ENCODE measurements around the gene GPC5.

DNA sequence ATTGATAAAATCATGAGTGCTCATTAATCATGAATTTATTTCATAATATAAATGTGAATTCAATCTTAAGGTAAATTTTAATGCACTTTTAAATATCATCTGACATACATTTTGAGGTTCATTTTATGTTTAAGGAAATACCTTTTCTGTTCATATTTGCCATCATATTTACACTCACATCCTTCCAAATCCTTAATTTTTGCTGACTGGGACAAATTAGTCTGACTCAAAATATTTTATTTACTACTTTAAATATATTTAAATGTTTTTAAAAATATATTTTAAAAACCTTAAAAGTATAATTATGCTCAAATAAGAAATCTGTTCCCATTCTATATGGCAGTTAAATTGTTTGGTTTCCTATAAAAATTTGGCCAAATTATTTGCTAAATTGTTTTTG is 438.1 kb downstream of the GPC5 start:
- no peak for TF ChIP-seq ZNF274 (IDR thresholded peaks at IDR 0.05; ENCODE audit: low read depth, low read length)
- no peak for TF ChIP-seq YY1 (IDR thresholded peaks at IDR 0.05; ENCODE audit: insufficient read depth, insufficient read length)
- TF ChIP-seq SUZ12 (IDR thresholded peaks at IDR 0.05; ENCODE audit: extremely low read depth, insufficient read depth, insufficient read length), result no peak
